Stimulated activated CD8-positive, alpha-beta memory T cell treated with anti-CD3 and anti-CD28 coated beads, Interleukin-12 subunit alpha, Interleukin-12 subunit beta, amount 100 ng/mL, for 1 hour (primary cell): ENCODE results near the gene ZMAT3.
"Not testable (repeated sequence)": the region's sequence is repeated elsewhere in the genome, so short reads cannot be mapped to it uniquely, and the experiment has no call there.

Experiments used
- DNase-seq: peaks from one replicate; pipeline ENCODE4 v3.0.0-alpha.2; 2020; ENCODE audit warnings: low read depth

The ZMAT3 gene

GRCh38 chr3:179071323-179072099 lies at the start of gene ZMAT3:
ZMAT3 (minus strand) TSS chr3:179071809; CDS start chr3:179067752, 4,057 bp downstream.
- peak; percentile 75 for DNase-seq

- no peak for DNase-seq
These were observed 45.2 kb upstream of the ZMAT3 start for GRCh38 chr3:179116816-179117215.

- not testable (repeated sequence) for DNase-seq
These were observed 43.8 kb upstream of the ZMAT3 start for GRCh38 chr3:179115444-179115843.

- no peak for DNase-seq
These were observed 42.3 kb upstream of the ZMAT3 start for GRCh38 chr3:179113903-179114302.

GRCh38 chr3:179108086-179108485 lies 36.5 kb upstream of the ZMAT3 start:
- no peak for DNase-seq

GRCh38 chr3:179107617-179108016 lies 36.0 kb upstream of the ZMAT3 start:
- DNase-seq, result no peak

- no peak for DNase-seq
These were observed 34.3 kb upstream of the ZMAT3 start for GRCh38 chr3:179105881-179106280.

- no peak for DNase-seq
These were observed 29.0 kb upstream of the ZMAT3 start for GRCh38 chr3:179100652-179101051.

- DNase-seq, result no peak
These were observed 26.9 kb upstream of the ZMAT3 start for GRCh38 chr3:179098388-179099077.

- no peak for DNase-seq
These were observed 22.2 kb upstream of the ZMAT3 start for GRCh38 chr3:179093807-179094206.

- no peak for DNase-seq
These were observed 19.5 kb upstream of the ZMAT3 start for GRCh38 chr3:179091113-179091512.

GRCh38 chr3:179088306-179088705 lies 16.7 kb upstream of the ZMAT3 start:
- no peak for DNase-seq

GRCh38 chr3:179083977-179084376 lies 12.4 kb upstream of the ZMAT3 start:
- DNase-seq, result no peak

- no peak for DNase-seq
These were observed 10.8 kb upstream of the ZMAT3 start for GRCh38 chr3:179082416-179082815.

- no peak for DNase-seq
These were observed 10.3 kb upstream of the ZMAT3 start for GRCh38 chr3:179081885-179082284.

GRCh38 chr3:179079537-179079936 lies 7.9 kb upstream of the ZMAT3 start:
- DNase-seq, result no peak

- DNase-seq, result no peak
These were observed 4.8 kb upstream of the ZMAT3 start for GRCh38 chr3:179076243-179077027.

GRCh38 chr3:179074656-179075055 lies 3.0 kb upstream of the ZMAT3 start:
- DNase-seq, result no peak

- no peak for DNase-seq
These were observed 2.2 kb upstream of the ZMAT3 start for GRCh38 chr3:179073816-179074215.

- peak; percentile 17 for DNase-seq
These were observed 460 bp upstream of the ZMAT3 start for GRCh38 chr3:179072100-179072438.

- DNase-seq, result no peak
These were observed 634 bp downstream of the ZMAT3 start for GRCh38 chr3:179071027-179071322.

GRCh38 chr3:179069762-179070390 lies 1.7 kb downstream of the ZMAT3 start:
- no peak for DNase-seq
